ENCODE data around the gene SLC35A3.

Gene SLC35A3

DNA sequence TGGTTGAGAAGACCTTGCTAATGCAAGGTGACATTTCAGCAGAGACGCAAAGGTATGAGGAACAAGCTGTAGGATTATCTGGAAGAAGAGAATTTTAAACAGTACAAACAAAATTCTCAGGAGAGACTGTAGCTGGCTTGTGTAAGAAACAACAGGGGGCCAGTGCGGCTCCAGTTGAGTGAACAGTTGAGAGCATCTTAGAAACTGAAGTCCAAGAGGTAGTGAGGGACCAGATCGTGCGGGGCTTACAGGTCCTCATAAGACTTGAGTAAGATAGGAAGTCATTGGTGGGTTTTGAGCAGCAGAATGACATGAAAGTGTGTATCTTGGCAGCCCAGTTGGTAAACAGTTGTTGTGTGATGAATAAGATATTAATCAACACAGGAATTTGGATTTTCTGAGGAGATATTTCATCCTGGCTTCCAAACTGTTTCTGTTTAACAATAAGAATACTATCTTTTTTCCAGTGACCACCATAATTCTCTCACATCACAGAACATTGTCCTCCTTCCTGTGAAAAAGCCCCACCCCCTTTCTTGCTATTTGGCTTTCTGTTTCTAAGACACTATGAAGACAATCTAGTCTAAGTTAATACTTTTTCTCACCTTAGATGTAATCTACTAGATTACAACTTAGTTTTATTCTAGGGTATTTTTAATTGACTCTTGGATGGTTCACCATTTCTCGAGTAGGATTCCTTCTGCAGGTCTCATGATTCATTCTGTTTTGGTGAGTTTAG is 100.6 kb downstream of the SLC35A3 start:
- no peak overlapping the region for H3K9ac ChIP-seq (ENCODE audit: low read depth in 1 of 2, low read length in 2 of 2)
- no peaks in the 10 kb centered on the region for H3K27me3 ChIP-seq (ENCODE audit: control insufficient read depth in 2 of 2, insufficient read depth in 2 of 2, low read length in 2 of 2)
- H3K9me3 ChIP-seq (ENCODE audit: control insufficient read depth in 2 of 2, low read length in 2 of 2) = no peaks in the 10 kb centered on the region
- no peaks in the 10 kb centered on the region for H3K4me1 ChIP-seq (ENCODE audit: control insufficient read depth in 2 of 2, insufficient read depth in 2 of 2, low read length in 2 of 2)
- no peak overlapping the region for H3K4me3 ChIP-seq (ENCODE audit: low read length in 2 of 2)
- H3K27ac ChIP-seq (ENCODE audit: low read depth in 2 of 2, low read length in 2 of 2) = no peak overlapping the region
- peaks cover 50 to 57% of the 10 kb centered on the region in 2 donors for H3K36me3 ChIP-seq (ENCODE audit: control insufficient read depth in 2 of 2, insufficient read depth in 2 of 2, low read length in 2 of 2)

DNA sequence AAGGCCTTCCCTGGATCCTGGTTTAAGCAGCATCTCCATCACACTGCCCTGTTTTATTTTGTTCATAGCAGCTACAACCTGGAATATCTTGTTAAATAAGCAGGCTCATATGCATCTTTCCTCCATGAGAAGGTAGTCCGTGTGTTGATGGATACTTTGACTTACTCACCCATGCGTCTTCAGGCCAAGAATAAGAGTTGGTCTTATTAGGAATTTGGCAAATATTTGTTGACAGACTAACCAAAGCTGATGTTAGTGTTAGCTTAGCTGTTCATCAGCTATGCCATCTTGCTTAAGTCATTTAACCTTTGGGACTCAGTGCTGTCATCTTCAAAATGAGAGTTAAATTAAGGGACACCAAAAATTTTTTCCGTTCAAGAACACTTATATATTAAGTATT is 103.7 kb downstream of the SLC35A3 start:
- H3K4me1 ChIP-seq (ENCODE audit: control insufficient read depth in 2 of 2, insufficient read depth in 2 of 2, low read length in 2 of 2) = no peaks in the 10 kb centered on the region
- peaks cover 47 to 59% of the 10 kb centered on the region in 2 donors for H3K36me3 ChIP-seq (ENCODE audit: control insufficient read depth in 2 of 2, insufficient read depth in 2 of 2, low read length in 2 of 2)
- H3K9me3 ChIP-seq (ENCODE audit: control insufficient read depth in 2 of 2, low read length in 2 of 2) = no peaks in the 10 kb centered on the region
- no peaks in the 10 kb centered on the region for H3K27me3 ChIP-seq (ENCODE audit: control insufficient read depth in 2 of 2, insufficient read depth in 2 of 2, low read length in 2 of 2)
- no peak overlapping the region for H3K27ac ChIP-seq (ENCODE audit: low read depth in 2 of 2, low read length in 2 of 2)
- no peak overlapping the region for H3K9ac ChIP-seq (ENCODE audit: low read depth in 1 of 2, low read length in 2 of 2)
- H3K4me3 ChIP-seq (ENCODE audit: low read length in 2 of 2) = no peak overlapping the region

DNA sequence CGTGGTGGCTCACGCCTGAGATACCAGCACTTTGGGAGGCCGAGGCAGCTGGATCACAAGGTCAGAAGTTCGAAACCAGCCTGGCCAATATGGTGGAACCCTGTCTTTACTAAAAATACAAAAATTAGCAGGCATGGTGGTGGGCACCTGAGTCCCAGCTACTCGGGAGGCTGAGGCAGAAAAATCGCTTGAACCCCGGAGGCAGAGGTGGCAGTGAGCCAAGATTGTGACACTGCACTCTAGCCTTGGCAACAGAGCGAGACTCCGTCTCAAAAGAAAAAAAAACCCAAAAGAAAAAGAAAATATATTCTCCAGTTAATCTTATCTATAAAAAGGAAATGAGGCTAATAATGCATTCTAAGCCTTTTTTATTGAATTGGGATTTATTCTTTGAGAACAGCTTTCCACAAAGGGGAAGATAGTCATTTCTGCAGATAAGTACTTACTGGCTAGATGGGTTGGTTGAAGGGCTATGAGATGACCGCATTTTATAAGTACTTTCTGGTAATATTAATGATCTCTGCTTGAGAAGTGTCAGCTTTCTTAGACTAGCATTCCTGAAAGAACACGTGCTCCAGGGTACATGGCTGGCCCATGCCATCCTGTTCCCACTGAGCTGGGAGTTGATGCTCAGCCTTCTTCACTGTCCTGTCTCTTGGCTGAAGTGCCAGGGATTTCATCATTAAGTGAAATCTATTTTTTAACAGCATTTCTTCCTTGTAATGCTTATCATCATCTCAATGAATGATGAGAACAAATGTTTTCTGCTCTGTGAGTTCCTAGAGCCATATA is 105.0 kb downstream of the SLC35A3 start:
- Histone ChIP-seq H3K4me3 (ENCODE audit: low read length in 2 of 2) (no peak overlapping the region), H3K36me3 (ENCODE audit: control insufficient read depth in 2 of 2, insufficient read depth in 2 of 2, low read length in 2 of 2) (peaks cover 44 to 51% of the 10 kb centered on the region in 2 donors), H3K27me3 (ENCODE audit: control insufficient read depth in 2 of 2, insufficient read depth in 2 of 2, low read length in 2 of 2) (no peaks in the 10 kb centered on the region), H3K9ac (ENCODE audit: low read depth in 1 of 2, low read length in 2 of 2) (no peak overlapping the region), H3K4me1 (ENCODE audit: control insufficient read depth in 2 of 2, insufficient read depth in 2 of 2, low read length in 2 of 2) (no peaks in the 10 kb centered on the region), H3K27ac (ENCODE audit: low read depth in 2 of 2, low read length in 2 of 2) (no peak overlapping the region), H3K9me3 (ENCODE audit: control insufficient read depth in 2 of 2, low read length in 2 of 2) (no peaks in the 10 kb centered on the region)

DNA sequence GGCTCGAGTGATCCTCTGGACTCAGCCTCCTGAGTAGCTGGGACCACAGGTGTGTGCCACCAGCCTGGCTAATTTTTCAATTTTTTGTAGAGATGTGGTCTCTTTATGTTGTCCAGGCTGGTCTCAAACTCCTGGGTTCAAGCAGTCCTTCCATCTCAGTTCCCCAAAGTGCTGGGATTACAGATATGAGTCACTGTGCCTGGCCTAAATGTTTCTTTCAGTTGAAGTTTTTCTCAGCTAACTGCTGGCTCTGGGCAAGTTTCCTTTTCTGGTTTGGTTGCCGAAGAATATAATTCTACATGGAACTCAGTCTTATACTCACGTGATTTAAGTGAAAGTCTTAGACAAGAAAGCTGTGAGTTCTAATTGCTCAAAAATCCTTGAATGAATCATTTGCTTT is 106.0 kb downstream of the SLC35A3 start:
- H3K9ac ChIP-seq (ENCODE audit: low read depth in 1 of 2, low read length in 2 of 2) = no peak overlapping the region
- H3K27me3 ChIP-seq (ENCODE audit: control insufficient read depth in 2 of 2, insufficient read depth in 2 of 2, low read length in 2 of 2) = no peaks in the 10 kb centered on the region

DNA sequence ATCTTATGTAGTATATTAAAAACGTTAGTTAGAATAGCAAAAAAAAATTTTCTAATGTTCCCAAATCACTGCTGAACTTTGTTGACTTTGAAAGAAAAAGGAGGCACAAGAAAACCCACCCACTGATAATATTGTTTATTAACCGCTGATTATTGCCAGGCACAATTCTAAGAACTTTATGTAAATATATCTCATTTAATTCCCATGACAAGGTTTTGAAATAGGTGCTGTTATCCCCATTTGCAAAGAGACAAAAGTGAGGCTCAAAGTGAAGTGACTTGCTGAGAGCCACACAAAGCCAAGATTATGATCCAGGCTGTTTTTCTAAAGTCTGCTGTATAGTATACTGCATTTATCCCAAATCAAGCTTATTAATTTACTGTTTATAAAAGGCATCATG is 106.5 kb downstream of the SLC35A3 start:
- Histone ChIP-seq H3K27ac (ENCODE audit: low read depth in 2 of 2, low read length in 2 of 2) (no peak overlapping the region), H3K36me3 (ENCODE audit: control insufficient read depth in 2 of 2, insufficient read depth in 2 of 2, low read length in 2 of 2) (peaks cover 49 to 53% of the 10 kb centered on the region in 2 donors), H3K9me3 (ENCODE audit: control insufficient read depth in 2 of 2, low read length in 2 of 2) (no peaks in the 10 kb centered on the region)

More for the DNA sequence above, 106.0 kb downstream of the SLC35A3 start:
- Histone ChIP-seq H3K4me1 (ENCODE audit: control insufficient read depth in 2 of 2, insufficient read depth in 2 of 2, low read length in 2 of 2) (no peaks in the 10 kb centered on the region), H3K36me3 (ENCODE audit: control insufficient read depth in 2 of 2, insufficient read depth in 2 of 2, low read length in 2 of 2) (peaks cover 43 to 51% of the 10 kb centered on the region in 2 donors), H3K27ac (ENCODE audit: low read depth in 2 of 2, low read length in 2 of 2) (no peak overlapping the region), H3K4me3 (ENCODE audit: low read length in 2 of 2) (no peak overlapping the region), H3K9me3 (ENCODE audit: control insufficient read depth in 2 of 2, low read length in 2 of 2) (no peaks in the 10 kb centered on the region)

DNA sequence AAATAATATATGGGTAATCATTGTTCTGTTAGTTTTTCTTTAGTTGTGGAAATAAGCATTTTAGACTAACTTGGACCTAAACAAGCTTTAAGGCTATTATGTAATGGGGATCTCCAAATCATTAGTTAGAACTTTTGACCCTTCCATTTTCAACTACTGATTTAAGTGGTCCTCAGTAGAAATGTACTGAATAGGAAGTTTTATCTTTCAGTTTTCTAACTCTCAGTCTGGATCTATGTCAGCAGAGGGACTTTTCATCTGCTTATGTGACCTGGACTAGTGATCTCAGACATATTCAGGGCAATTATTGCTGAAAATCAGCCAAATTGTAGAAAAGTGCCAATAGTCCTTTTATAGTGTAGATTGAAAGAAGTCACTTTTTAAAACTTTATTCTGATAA is 106.9 kb downstream of the SLC35A3 start:
- Histone ChIP-seq H3K9ac (ENCODE audit: low read depth in 1 of 2, low read length in 2 of 2) (no peak overlapping the region), H3K36me3 (ENCODE audit: control insufficient read depth in 2 of 2, insufficient read depth in 2 of 2, low read length in 2 of 2) (peaks cover 47 to 52% of the 10 kb centered on the region in 2 donors), H3K4me1 (ENCODE audit: control insufficient read depth in 2 of 2, insufficient read depth in 2 of 2, low read length in 2 of 2) (no peaks in the 10 kb centered on the region)

More for the DNA sequence above, 106.5 kb downstream of the SLC35A3 start:
- Histone ChIP-seq H3K27me3 (ENCODE audit: control insufficient read depth in 2 of 2, insufficient read depth in 2 of 2, low read length in 2 of 2) (no peaks in the 10 kb centered on the region), H3K9ac (ENCODE audit: low read depth in 1 of 2, low read length in 2 of 2) (no peak overlapping the region), H3K4me1 (ENCODE audit: control insufficient read depth in 2 of 2, insufficient read depth in 2 of 2, low read length in 2 of 2) (no peaks in the 10 kb centered on the region), H3K4me3 (ENCODE audit: low read length in 2 of 2) (no peak overlapping the region)

DNA sequence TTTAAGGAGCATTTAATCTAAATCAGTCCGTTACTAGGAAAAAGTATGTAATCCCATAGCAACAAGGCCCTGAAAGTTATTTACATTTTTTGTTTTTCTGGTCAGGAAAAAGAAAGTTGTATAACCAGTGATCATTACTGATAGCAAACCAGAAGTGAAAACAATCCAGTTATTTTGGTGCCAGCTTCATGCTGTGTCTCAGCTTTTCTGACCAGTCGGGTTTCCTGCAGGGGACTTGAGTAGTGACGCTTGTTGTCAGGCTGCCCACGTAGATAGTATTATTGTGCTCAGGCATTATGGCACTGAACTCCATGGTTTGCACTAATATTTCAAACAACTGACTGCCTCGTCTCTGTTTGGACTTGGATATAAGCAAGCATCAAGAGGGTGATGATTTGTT is 107.7 kb downstream of the SLC35A3 start:
- H3K36me3 ChIP-seq (ENCODE audit: control insufficient read depth in 2 of 2, insufficient read depth in 2 of 2, low read length in 2 of 2) = peaks cover 46 to 52% of the 10 kb centered on the region in 2 donors
- no peak overlapping the region for H3K27ac ChIP-seq (ENCODE audit: low read depth in 2 of 2, low read length in 2 of 2)
- no peak overlapping the region for H3K4me3 ChIP-seq (ENCODE audit: low read length in 2 of 2)

More for the DNA sequence above, 106.9 kb downstream of the SLC35A3 start:
- Histone ChIP-seq H3K27me3 (ENCODE audit: control insufficient read depth in 2 of 2, insufficient read depth in 2 of 2, low read length in 2 of 2) (no peaks in the 10 kb centered on the region), H3K27ac (ENCODE audit: low read depth in 2 of 2, low read length in 2 of 2) (no peak overlapping the region), H3K9me3 (ENCODE audit: control insufficient read depth in 2 of 2, low read length in 2 of 2) (no peaks in the 10 kb centered on the region), H3K4me3 (ENCODE audit: low read length in 2 of 2) (no peak overlapping the region)

DNA sequence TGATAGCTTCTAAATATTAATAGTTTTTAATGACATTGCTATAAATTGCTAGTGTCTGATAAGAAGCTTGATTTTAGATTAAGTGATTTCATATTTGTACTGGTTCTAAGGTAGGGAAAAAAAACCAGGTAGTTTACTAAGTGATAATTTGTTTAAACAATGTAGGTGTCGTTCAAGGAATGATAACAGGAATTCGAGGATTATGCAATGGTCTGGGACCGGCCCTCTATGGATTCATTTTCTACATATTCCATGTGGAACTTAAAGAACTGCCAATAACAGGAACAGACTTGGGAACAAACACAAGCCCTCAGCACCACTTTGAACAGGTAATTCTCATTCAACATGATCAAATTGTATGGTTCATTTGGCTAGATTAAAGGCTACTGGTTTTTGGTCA is 110.5 kb downstream of the SLC35A3 start:
- Histone ChIP-seq H3K27me3 (ENCODE audit: control insufficient read depth in 2 of 2, insufficient read depth in 2 of 2, low read length in 2 of 2) (no peaks in the 10 kb centered on the region), H3K4me1 (ENCODE audit: control insufficient read depth in 2 of 2, insufficient read depth in 2 of 2, low read length in 2 of 2) (no peaks in the 10 kb centered on the region), H3K9me3 (ENCODE audit: control insufficient read depth in 2 of 2, low read length in 2 of 2) (no peaks in the 10 kb centered on the region), H3K9ac (ENCODE audit: low read depth in 1 of 2, low read length in 2 of 2) (no peak overlapping the region), H3K36me3 (ENCODE audit: control insufficient read depth in 2 of 2, insufficient read depth in 2 of 2, low read length in 2 of 2) (peaks cover 40 to 45% of the 10 kb centered on the region in 2 donors), H3K27ac (ENCODE audit: low read depth in 2 of 2, low read length in 2 of 2) (no peak overlapping the region), H3K4me3 (ENCODE audit: low read length in 2 of 2) (no peak overlapping the region)

More for the DNA sequence above, 107.7 kb downstream of the SLC35A3 start:
- Histone ChIP-seq H3K9me3 (ENCODE audit: control insufficient read depth in 2 of 2, low read length in 2 of 2) (no peaks in the 10 kb centered on the region), H3K4me1 (ENCODE audit: control insufficient read depth in 2 of 2, insufficient read depth in 2 of 2, low read length in 2 of 2) (no peaks in the 10 kb centered on the region), H3K9ac (ENCODE audit: low read depth in 1 of 2, low read length in 2 of 2) (no peak overlapping the region), H3K27me3 (ENCODE audit: control insufficient read depth in 2 of 2, insufficient read depth in 2 of 2, low read length in 2 of 2) (no peaks in the 10 kb centered on the region)
